ENCODE measurements around the gene ZYG11A. TPM values are rescaled to one million over a fixed set of nuclear protein-coding genes. Genes with fewer than 3 reads are reported as not detected.

The ZYG11A gene
- total RNA-seq, 1 experiment from 2014 or later, result 7.3 TPM

DNA sequence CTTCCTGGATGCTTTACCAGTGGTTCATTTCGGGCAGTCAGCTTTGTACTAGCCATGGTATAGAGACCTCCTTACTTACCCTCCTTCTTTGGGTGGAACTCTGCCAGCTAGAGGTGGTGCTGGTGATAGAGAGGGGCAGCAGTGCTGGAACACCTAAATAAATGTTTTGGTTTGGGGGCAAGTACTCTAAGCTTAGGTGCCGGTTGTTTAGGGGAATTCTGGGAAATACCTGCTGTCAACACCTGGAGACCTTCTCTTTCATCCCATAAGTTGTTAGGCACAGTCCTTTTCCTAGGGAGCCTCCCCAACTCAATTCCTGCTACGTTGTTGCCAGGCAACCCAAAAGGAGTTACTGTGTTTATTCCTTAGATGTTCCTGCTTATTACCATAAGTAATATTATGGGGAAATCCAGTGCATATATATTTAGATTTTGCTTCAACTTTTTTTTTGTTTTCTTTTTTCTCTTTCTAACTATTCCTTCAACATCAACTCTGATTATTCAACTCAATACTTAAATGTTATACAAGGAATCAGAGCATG is 101.4 kb downstream of the ZYG11A start:
- DNase-seq (ENCODE audit: low spot score), result no peak
- no peak overlapping the region for H3K4me3 Mint-ChIP-seq
- ChIA-PET CTCF (interaction anchor here (1.5 kb wide), 2 partner anchors 12 to 71 kb away, joined by 4 read pairs; no protein-coding TSS in a partner anchor), POLR2A (interaction anchor here (0.6 kb wide), 1 partner anchor 120 kb away, joined by 4 read pairs; no protein-coding TSS in a partner anchor)
- no peak; the same call in none of the 2 replicates for ATAC-seq
- H3K4me1 Mint-ChIP-seq, result no peaks in the 10 kb centered on the region
- TF ChIP-seq, protein P1, sequence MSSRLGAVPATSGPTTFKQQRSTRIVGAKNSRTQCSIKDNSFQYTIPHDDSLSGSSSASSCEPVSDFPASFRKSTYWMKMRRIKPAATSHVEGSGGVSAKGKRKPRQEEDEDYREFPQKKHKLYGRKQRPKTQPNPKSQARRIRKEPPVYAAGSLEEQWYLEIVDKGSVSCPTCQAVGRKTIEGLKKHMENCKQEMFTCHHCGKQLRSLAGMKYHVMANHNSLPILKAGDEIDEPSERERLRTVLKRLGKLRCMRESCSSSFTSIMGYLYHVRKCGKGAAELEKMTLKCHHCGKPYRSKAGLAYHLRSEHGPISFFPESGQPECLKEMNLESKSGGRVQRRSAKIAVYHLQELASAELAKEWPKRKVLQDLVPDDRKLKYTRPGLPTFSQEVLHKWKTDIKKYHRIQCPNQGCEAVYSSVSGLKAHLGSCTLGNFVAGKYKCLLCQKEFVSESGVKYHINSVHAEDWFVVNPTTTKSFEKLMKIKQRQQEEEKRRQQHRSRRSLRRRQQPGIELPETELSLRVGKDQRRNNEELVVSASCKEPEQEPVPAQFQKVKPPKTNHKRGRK (CRISPR knock-in tag; IDR thresholded peaks at IDR 0.05; ENCODE audit: borderline replicate concordance), result no peak
- TF ChIP-seq ZNF263 (CRISPR knock-in tag; IDR thresholded peaks at IDR 0.05; ENCODE audit: low read depth), result no peak
- TF ChIP-seq SMAD3 (CRISPR knock-in tag; IDR thresholded peaks at IDR 0.05; ENCODE audit: borderline replicate concordance), result no peak
- no peak for TF ChIP-seq ZNF121 (CRISPR knock-in tag; IDR thresholded peaks at IDR 0.05)
- H3K27me3 Mint-ChIP-seq (ENCODE audit: low read depth), result no peaks in the 10 kb centered on the region
- H3K36me3 Mint-ChIP-seq, result no peaks in the 10 kb centered on the region
- no peaks in the 10 kb centered on the region for H3K9me3 Mint-ChIP-seq
- no peak overlapping the region for H3K27ac Mint-ChIP-seq

DNA sequence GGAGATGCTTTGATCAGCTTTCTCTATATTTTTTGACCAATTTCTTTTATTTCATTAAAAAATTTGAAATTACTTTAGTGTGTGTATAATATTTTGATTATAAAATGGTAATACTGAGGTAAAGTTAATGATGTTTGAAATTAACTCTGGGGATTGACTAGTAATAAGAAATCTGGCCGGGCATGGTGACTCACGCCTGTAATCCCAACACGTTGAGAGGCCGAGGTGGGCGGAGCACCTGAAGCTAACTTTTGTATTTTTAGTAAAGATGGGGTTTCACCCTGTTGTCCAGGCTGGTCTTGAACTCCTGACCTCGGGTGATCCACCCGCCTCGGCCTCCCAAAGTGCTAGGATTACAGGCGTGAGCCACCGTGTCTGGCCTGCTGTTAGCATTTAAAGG is 102.0 kb downstream of the ZYG11A start:
- H3K9me3 Mint-ChIP-seq, result peaks cover 5% of the 10 kb centered on the region
- ChIA-PET POLR2A (no interaction called here), CTCF (interaction anchor here (1.5 kb wide), 1 partner anchor 13 kb away, joined by 4 read pairs; no protein-coding TSS in a partner anchor)
- no peaks in the 10 kb centered on the region for H3K4me1 Mint-ChIP-seq
- no peak overlapping the region for H3K27ac Mint-ChIP-seq
- H3K27me3 Mint-ChIP-seq (ENCODE audit: low read depth), result peaks cover 2% of the 10 kb centered on the region; the same call in 1 of the 2 replicates
- H3K36me3 Mint-ChIP-seq, result 0 out of 2 replicates have a peak, but pooled peaks cover 4% of the 10 kb centered on the region
- H3K4me3 Mint-ChIP-seq, result no peak overlapping the region
- no peak for ATAC-seq
- TF ChIP-seq, protein P2, sequence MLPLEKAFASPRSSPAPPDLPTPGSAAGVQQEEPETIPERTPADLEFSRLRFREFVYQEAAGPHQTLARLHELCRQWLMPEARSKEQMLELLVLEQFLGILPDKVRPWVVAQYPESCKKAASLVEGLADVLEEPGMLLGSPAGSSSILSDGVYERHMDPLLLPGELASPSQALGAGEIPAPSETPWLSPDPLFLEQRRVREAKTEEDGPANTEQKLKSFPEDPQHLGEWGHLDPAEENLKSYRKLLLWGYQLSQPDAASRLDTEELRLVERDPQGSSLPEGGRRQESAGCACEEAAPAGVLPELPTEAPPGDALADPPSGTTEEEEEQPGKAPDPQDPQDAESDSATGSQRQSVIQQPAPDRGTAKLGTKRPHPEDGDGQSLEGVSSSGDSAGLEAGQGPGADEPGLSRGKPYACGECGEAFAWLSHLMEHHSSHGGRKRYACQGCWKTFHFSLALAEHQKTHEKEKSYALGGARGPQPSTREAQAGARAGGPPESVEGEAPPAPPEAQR (CRISPR knock-in tag; IDR thresholded peaks at IDR 0.05), result no peak
- no peak for TF ChIP-seq ZNF416 (CRISPR knock-in tag; IDR thresholded peaks at IDR 0.05)
- TF ChIP-seq, protein P3, sequence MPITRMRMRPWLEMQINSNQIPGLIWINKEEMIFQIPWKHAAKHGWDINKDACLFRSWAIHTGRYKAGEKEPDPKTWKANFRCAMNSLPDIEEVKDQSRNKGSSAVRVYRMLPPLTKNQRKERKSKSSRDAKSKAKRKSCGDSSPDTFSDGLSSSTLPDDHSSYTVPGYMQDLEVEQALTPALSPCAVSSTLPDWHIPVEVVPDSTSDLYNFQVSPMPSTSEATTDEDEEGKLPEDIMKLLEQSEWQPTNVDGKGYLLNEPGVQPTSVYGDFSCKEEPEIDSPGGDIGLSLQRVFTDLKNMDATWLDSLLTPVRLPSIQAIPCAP (CRISPR knock-in tag; IDR thresholded peaks at IDR 0.05), result no peak
- no peak for TF ChIP-seq OVOL2 (CRISPR knock-in tag; IDR thresholded peaks at IDR 0.05; ENCODE audit: borderline replicate concordance)
- TF ChIP-seq TCF7 (CRISPR knock-in tag; IDR thresholded peaks at IDR 0.05; ENCODE audit: low read depth), result no peak
- TF ChIP-seq TEAD4 (CRISPR knock-in tag; IDR thresholded peaks at IDR 0.05), result no peak
- no peak for TF ChIP-seq TP53 (CRISPR knock-in tag; IDR thresholded peaks at IDR 0.05)
- TF ChIP-seq NFATC4 (CRISPR knock-in tag; IDR thresholded peaks at IDR 0.05), result no peak
- TF ChIP-seq FOXP1 (CRISPR knock-in tag; IDR thresholded peaks at IDR 0.05; ENCODE audit: borderline replicate concordance), result no peak
- TF ChIP-seq, protein P4, sequence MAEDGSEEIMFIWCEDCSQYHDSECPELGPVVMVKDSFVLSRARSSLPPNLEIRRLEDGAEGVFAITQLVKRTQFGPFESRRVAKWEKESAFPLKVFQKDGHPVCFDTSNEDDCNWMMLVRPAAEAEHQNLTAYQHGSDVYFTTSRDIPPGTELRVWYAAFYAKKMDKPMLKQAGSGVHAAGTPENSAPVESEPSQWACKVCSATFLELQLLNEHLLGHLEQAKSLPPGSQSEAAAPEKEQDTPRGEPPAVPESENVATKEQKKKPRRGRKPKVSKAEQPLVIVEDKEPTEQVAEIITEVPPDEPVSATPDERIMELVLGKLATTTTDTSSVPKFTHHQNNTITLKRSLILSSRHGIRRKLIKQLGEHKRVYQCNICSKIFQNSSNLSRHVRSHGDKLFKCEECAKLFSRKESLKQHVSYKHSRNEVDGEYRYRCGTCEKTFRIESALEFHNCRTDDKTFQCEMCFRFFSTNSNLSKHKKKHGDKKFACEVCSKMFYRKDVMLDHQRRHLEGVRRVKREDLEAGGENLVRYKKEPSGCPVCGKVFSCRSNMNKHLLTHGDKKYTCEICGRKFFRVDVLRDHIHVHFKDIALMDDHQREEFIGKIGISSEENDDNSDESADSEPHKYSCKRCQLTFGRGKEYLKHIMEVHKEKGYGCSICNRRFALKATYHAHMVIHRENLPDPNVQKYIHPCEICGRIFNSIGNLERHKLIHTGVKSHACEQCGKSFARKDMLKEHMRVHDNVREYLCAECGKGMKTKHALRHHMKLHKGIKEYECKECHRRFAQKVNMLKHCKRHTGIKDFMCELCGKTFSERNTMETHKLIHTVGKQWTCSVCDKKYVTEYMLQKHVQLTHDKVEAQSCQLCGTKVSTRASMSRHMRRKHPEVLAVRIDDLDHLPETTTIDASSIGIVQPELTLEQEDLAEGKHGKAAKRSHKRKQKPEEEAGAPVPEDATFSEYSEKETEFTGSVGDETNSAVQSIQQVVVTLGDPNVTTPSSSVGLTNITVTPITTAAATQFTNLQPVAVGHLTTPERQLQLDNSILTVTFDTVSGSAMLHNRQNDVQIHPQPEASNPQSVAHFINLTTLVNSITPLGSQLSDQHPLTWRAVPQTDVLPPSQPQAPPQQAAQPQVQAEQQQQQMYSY (CRISPR knock-in tag; IDR thresholded peaks at IDR 0.05), result no peak
- no peak for TF ChIP-seq PRRX2 (CRISPR knock-in tag; IDR thresholded peaks at IDR 0.05)
- TF ChIP-seq, protein P5, sequence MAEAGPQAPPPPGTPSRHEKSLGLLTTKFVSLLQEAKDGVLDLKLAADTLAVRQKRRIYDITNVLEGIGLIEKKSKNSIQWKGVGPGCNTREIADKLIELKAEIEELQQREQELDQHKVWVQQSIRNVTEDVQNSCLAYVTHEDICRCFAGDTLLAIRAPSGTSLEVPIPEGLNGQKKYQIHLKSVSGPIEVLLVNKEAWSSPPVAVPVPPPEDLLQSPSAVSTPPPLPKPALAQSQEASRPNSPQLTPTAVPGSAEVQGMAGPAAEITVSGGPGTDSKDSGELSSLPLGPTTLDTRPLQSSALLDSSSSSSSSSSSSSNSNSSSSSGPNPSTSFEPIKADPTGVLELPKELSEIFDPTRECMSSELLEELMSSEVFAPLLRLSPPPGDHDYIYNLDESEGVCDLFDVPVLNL (CRISPR knock-in tag; IDR thresholded peaks at IDR 0.05; ENCODE audit: borderline replicate concordance, low read depth), result no peak
- no peak for TF ChIP-seq JAZF1 (CRISPR knock-in tag; IDR thresholded peaks at IDR 0.05)
- TF ChIP-seq, protein P6, sequence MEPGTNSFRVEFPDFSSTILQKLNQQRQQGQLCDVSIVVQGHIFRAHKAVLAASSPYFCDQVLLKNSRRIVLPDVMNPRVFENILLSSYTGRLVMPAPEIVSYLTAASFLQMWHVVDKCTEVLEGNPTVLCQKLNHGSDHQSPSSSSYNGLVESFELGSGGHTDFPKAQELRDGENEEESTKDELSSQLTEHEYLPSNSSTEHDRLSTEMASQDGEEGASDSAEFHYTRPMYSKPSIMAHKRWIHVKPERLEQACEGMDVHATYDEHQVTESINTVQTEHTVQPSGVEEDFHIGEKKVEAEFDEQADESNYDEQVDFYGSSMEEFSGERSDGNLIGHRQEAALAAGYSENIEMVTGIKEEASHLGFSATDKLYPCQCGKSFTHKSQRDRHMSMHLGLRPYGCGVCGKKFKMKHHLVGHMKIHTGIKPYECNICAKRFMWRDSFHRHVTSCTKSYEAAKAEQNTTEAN (CRISPR knock-in tag; IDR thresholded peaks at IDR 0.05), result no peak
- no peak for DNase-seq (ENCODE audit: low spot score)

Data from WTC11 (cell line).